ENCODE results near the gene STAG1.

Gene STAG1

GRCh38 chr3:136457793-136458192 lies 294.4 kb downstream of the STAG1 start:
- Histone ChIP-seq H3K9me3 (ENCODE audit: severe bottlenecking) (peaks cover 13% of the 10 kb centered on the region), H3K36me3 (peaks cover 7% of the 10 kb centered on the region), H3K27ac (no peak overlapping the region), H3K4me3 (ENCODE audit: low read depth, low read length) (no peak overlapping the region), H3K27me3 (ENCODE audit: insufficient read depth, low read depth, severe bottlenecking) (no peaks in the 10 kb centered on the region)
- TF ChIP-seq, protein P1, sequence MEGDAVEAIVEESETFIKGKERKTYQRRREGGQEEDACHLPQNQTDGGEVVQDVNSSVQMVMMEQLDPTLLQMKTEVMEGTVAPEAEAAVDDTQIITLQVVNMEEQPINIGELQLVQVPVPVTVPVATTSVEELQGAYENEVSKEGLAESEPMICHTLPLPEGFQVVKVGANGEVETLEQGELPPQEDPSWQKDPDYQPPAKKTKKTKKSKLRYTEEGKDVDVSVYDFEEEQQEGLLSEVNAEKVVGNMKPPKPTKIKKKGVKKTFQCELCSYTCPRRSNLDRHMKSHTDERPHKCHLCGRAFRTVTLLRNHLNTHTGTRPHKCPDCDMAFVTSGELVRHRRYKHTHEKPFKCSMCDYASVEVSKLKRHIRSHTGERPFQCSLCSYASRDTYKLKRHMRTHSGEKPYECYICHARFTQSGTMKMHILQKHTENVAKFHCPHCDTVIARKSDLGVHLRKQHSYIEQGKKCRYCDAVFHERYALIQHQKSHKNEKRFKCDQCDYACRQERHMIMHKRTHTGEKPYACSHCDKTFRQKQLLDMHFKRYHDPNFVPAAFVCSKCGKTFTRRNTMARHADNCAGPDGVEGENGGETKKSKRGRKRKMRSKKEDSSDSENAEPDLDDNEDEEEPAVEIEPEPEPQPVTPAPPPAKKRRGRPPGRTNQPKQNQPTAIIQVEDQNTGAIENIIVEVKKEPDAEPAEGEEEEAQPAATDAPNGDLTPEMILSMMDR (IDR thresholded peaks at IDR 0.05; ENCODE audit: low read depth, low read length) = no peak
- no peak for DNase-seq

- Histone ChIP-seq H3K9me3 (ENCODE audit: severe bottlenecking) (peaks cover 13% of the 10 kb centered on the region), H3K27me3 (ENCODE audit: insufficient read depth, low read depth, severe bottlenecking) (no peaks in the 10 kb centered on the region), H3K27ac (no peak overlapping the region), H3K4me3 (ENCODE audit: low read depth, low read length) (no peak overlapping the region), H3K36me3 (peaks cover 11% of the 10 kb centered on the region)
- TF ChIP-seq, protein P1 (IDR thresholded peaks at IDR 0.05; ENCODE audit: low read depth, low read length) = no peak
- no peak for DNase-seq
These were observed 296.0 kb downstream of the STAG1 start for GRCh38 chr3:136456196-136456595.

DNA sequence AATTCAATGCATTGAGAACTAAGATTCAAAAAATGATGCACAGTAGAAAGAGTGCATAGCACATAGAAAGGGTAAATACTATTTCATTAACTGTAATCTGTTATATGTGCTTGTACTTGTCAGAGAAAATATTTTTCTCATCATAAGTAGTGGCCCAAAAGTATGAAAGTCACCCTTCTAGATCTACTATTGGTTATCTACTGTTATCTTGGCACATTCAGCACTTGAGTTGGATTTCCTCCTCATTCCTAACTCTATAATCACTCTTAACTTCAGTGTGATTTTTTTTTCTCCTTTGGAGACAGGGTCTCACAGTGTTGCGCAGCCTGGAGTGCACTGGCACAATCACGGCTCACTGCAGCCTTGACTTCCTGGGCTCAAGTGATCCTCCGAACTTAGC lies 307.6 kb downstream of the STAG1 start:
- no peak for DNase-seq
- H3K4me3 ChIP-seq (ENCODE audit: low read depth, low read length) = no peak overlapping the region
- no peak overlapping the region for H3K27ac ChIP-seq
- TF ChIP-seq, protein P1 (IDR thresholded peaks at IDR 0.05; ENCODE audit: low read depth, low read length) = no peak
- no peaks in the 10 kb centered on the region for H3K27me3 ChIP-seq (ENCODE audit: insufficient read depth, low read depth, severe bottlenecking)
- no peaks in the 10 kb centered on the region for H3K9me3 ChIP-seq (ENCODE audit: severe bottlenecking)
- H3K36me3 ChIP-seq = peaks cover 15% of the 10 kb centered on the region

- TF ChIP-seq, protein P1 (IDR thresholded peaks at IDR 0.05; ENCODE audit: low read depth, low read length) = no peak
- no peak overlapping the region for H3K4me3 ChIP-seq (ENCODE audit: low read depth, low read length)
- peaks cover 12% of the 10 kb centered on the region for H3K36me3 ChIP-seq
- H3K27me3 ChIP-seq (ENCODE audit: insufficient read depth, low read depth, severe bottlenecking) = no peaks in the 10 kb centered on the region
- no peak overlapping the region for H3K27ac ChIP-seq
- no peak for DNase-seq
- no peaks in the 10 kb centered on the region for H3K9me3 ChIP-seq (ENCODE audit: severe bottlenecking)
These were observed 315.1 kb downstream of the STAG1 start for GRCh38 chr3:136437043-136437442.

DNA sequence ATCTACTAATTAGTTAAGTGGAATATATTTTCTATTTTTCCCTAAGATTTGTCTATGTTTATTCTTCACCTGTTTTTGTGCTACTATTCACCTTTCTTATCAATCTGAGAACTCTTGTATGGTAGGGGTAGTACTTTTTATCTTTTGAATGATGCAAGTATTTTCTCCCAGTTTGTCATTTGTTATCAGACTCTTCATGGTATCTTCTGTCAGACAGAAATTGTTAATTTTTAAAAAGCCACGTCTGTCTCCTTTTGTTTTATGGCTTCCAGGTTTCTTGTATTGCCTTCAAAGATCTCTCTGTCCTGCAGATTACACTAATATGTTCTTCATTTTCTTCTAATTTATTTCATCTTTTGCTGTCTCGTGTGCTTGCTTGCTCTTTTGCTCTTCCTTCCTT lies 317.7 kb downstream of the STAG1 start:
- no peaks in the 10 kb centered on the region for H3K27me3 ChIP-seq (ENCODE audit: insufficient read depth, low read depth, severe bottlenecking)
- DNase-seq = no peak
- H3K36me3 ChIP-seq = peaks cover 9% of the 10 kb centered on the region; the same call in 1 of the 2 replicates
- H3K4me3 ChIP-seq (ENCODE audit: low read depth, low read length) = no peak overlapping the region
- H3K9me3 ChIP-seq (ENCODE audit: severe bottlenecking) = no peaks in the 10 kb centered on the region
- TF ChIP-seq, protein P1 (IDR thresholded peaks at IDR 0.05; ENCODE audit: low read depth, low read length) = no peak
- no peak overlapping the region for H3K27ac ChIP-seq

- DNase-seq = no peak
- Histone ChIP-seq H3K9me3 (ENCODE audit: severe bottlenecking) (no peaks in the 10 kb centered on the region), H3K36me3 (peaks cover 7% of the 10 kb centered on the region; the same call in 1 of the 2 replicates), H3K27me3 (ENCODE audit: insufficient read depth, low read depth, severe bottlenecking) (no peaks in the 10 kb centered on the region), H3K4me3 (ENCODE audit: low read depth, low read length) (no peak overlapping the region), H3K27ac (no peak overlapping the region)
- TF ChIP-seq, protein P1 (IDR thresholded peaks at IDR 0.05; ENCODE audit: low read depth, low read length) = no peak
These were observed 319.5 kb downstream of the STAG1 start for GRCh38 chr3:136432685-136433084.
